GM10266 (cell line): ENCODE data around the gene EPB41L4A.

ENCODE experiments used
- DNase-seq: peaks from one replicate; pipeline ENCODE4 v3.0.0; 2012; ENCODE audit errors: extremely low spot score
- CTCF ChIP-seq: IDR thresholded peaks from 2 replicates; pipeline ENCODE4 v1.5.1; 2012; ENCODE audit warnings: mild to moderate bottlenecking, low read depth; ENCODE audit not compliant: control insufficient read depth, insufficient read depth; ENCODE audit errors: missing control alignments

EPB41L4A gene

GRCh38 chr5:112270299-112271293 is 148.5 kb downstream of the EPB41L4A start:
- DNase-seq: no peak
- TF ChIP-seq CTCF: no peak

GRCh38 chr5:112267231-112267630 is 151.8 kb downstream of the EPB41L4A start:
- no peak for TF ChIP-seq CTCF
- DNase-seq: no peak

GRCh38 chr5:112264666-112265065 is 154.4 kb downstream of the EPB41L4A start:
- DNase-seq: no peak
- TF ChIP-seq CTCF: no peak

GRCh38 chr5:112264151-112264550 is 154.9 kb downstream of the EPB41L4A start:
- DNase-seq: no peak
- TF ChIP-seq CTCF: no peak

GRCh38 chr5:112263469-112263868 is 155.6 kb downstream of the EPB41L4A start:
- DNase-seq: no peak

GRCh38 chr5:112258571-112258970 is 160.5 kb downstream of the EPB41L4A start:
- DNase-seq: no peak
- TF ChIP-seq CTCF: no peak

More at GRCh38 chr5:112263469-112263868, 155.6 kb downstream of the EPB41L4A start:
- TF ChIP-seq CTCF: no peak

- DNase-seq: no peak
- TF ChIP-seq CTCF: no peak
These were observed 161.1 kb downstream of the EPB41L4A start for GRCh38 chr5:112257976-112258375.
